ENCODE data around the gene KAT6B.
A peak's percentile ranks its signal among the peaks of the same experiment; 100 is the strongest.

The KAT6B gene

GRCh38 chr10:74982634-74982982 lies 156.2 kb downstream of the KAT6B start:
- no peak for TF ChIP-seq CTCF (conservative IDR thresholded peaks at IDR 0.05; ENCODE audit: low read depth, low read length)
- H3K79me2 ChIP-seq (ENCODE audit: insufficient read depth, low read depth): no peaks in the 10 kb centered on the region
- no peak overlapping the region for H3K9ac ChIP-seq
- H4K20me1 ChIP-seq (ENCODE audit: insufficient read depth): no peaks in the 10 kb centered on the region
- no peaks in the 10 kb centered on the region for H3K36me3 ChIP-seq (ENCODE audit: insufficient read depth)
- H3K4me2 ChIP-seq: no peak overlapping the region; the same call in 1 of the 2 replicates
- no peaks in the 10 kb centered on the region for H3K27me3 ChIP-seq (ENCODE audit: insufficient read depth, low read depth)
- H2AFZ ChIP-seq (ENCODE audit: low read depth): no peak overlapping the region
- H3K27ac ChIP-seq: peak overlapping the region; percentile 14; the same call in 1 of the 2 replicates
- peaks cover 61% of the 10 kb centered on the region for H3K4me1 ChIP-seq (ENCODE audit: low read depth, poor library complexity, severe bottlenecking)
- no peak overlapping the region for H3K4me3 ChIP-seq (IDR thresholded peaks at IDR 0.05; ENCODE audit: insufficient read depth, low read depth, low read length)

DNA sequence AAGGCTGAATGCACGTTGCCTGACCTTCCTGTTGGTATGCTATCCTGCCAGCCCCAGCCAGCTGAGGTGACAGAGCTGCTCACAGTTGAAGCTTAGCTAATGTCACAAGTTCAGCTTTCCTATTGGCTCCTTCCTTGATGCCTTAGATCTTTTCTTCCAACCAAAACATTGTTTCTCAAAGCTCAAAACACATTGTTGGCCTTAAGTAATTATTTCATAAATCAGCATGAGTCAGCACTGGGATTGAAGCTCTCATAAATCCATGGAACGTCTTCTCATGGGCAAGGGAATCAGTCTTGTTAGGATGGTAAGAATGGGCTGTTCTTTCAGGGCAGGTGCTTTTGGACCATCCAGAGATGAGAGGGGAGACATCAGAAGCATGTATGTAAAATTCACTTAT lies 157.0 kb downstream of the KAT6B start:
- H3K79me2 ChIP-seq (ENCODE audit: insufficient read depth, low read depth): no peaks in the 10 kb centered on the region
- H3K4me3 ChIP-seq (IDR thresholded peaks at IDR 0.05; ENCODE audit: insufficient read depth, low read depth, low read length): no peak overlapping the region
- no peak overlapping the region for H3K9ac ChIP-seq
- H2AFZ ChIP-seq (ENCODE audit: low read depth): no peak overlapping the region
- H3K27ac ChIP-seq: no peak overlapping the region
- TF ChIP-seq CTCF (conservative IDR thresholded peaks at IDR 0.05; ENCODE audit: low read depth, low read length): no peak
- no peak overlapping the region for H3K4me2 ChIP-seq
- no peaks in the 10 kb centered on the region for H4K20me1 ChIP-seq (ENCODE audit: insufficient read depth)
- peaks cover 61% of the 10 kb centered on the region for H3K4me1 ChIP-seq (ENCODE audit: low read depth, poor library complexity, severe bottlenecking)
- no peaks in the 10 kb centered on the region for H3K36me3 ChIP-seq (ENCODE audit: insufficient read depth)
- H3K27me3 ChIP-seq (ENCODE audit: insufficient read depth, low read depth): no peaks in the 10 kb centered on the region

DNA sequence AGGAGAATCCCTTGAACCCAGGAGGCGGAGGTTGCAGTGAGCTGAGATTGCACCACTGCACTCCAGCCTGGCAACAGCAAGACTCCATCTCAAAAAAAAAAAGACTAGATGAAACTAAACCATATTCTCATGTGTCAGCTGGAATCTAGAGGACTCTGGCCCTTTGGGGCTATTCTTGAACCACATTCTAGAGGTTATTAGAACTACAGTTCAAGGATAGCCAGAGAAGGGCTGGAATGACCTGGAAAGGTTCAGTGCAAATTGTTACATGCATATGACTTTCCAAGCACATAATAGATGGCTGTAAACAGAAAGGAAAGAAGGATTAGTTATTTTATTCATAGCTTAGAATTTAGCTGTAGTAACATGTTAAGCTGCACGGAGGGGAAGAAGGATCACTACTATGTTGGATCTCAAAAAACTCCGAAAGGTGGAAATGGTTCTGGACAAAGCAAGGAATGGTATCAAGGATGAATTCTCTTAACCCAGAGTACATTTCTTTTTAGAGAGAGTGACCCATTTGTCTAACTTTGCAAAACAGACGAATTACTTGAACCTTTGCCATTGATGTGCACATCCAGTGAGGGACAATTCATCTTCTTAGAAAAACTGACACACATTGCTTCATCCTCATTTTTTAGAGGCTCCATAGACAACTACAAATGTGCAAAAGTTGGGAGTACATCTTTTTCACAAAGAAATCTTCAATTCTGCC lies 161.1 kb downstream of the KAT6B start:
- peaks cover 52% of the 10 kb centered on the region for H3K4me1 ChIP-seq (ENCODE audit: low read depth, poor library complexity, severe bottlenecking)
- no peaks in the 10 kb centered on the region for H3K79me2 ChIP-seq (ENCODE audit: insufficient read depth, low read depth)
- no peaks in the 10 kb centered on the region for H3K27me3 ChIP-seq (ENCODE audit: insufficient read depth, low read depth)
- no peak overlapping the region for H2AFZ ChIP-seq (ENCODE audit: low read depth)
- no peak for TF ChIP-seq CTCF (conservative IDR thresholded peaks at IDR 0.05; ENCODE audit: low read depth, low read length)
- peak overlapping the region; percentile 91 for H3K4me2 ChIP-seq
- no peaks in the 10 kb centered on the region for H4K20me1 ChIP-seq (ENCODE audit: insufficient read depth)
- H3K36me3 ChIP-seq (ENCODE audit: insufficient read depth): no peaks in the 10 kb centered on the region
- H3K4me3 ChIP-seq (IDR thresholded peaks at IDR 0.05; ENCODE audit: insufficient read depth, low read depth, low read length): no peak overlapping the region
- H3K27ac ChIP-seq: peak overlapping the region; percentile 62
- peak overlapping the region; percentile 18; the same call in 1 of the 2 replicates for H3K9ac ChIP-seq

DNA sequence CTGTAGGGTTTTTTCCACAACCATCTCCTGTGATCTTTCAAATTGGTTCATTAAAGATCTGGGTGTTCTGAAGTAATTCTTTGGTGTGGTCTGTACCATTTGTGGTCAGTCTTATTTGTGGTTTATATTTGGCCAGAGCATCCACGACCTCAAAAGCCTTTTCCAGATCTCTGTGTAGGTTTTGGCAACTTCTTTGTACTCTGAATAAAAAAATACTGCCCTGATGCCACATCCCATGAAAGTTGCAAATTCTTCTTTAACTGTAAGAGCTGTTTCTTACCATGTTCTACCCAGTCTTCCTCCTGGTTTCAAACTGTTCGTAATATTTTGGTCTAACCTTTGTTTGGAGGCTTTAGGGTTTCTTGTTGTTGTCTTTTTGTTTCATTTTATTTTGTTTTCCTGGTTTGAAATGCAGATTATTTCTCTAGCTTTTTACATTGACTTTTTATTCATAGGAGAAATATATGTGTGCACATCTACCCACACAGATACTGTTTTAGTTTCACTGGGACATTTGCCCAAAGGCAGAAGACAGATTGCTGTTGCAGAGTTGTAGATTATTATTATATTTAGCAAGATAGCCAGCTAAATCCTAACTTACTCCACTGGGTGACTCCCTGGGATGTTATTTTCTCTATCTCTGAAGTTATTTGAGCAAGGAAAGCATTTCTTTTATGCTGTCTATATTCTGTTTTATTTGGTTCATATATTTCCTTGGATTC lies 161.8 kb downstream of the KAT6B start:
- H3K27me3 ChIP-seq (ENCODE audit: insufficient read depth, low read depth): no peaks in the 10 kb centered on the region
- no peak for TF ChIP-seq CTCF (conservative IDR thresholded peaks at IDR 0.05; ENCODE audit: low read depth, low read length)

More for the DNA sequence above, 161.8 kb downstream of the KAT6B start:
- H3K9ac ChIP-seq: peak overlapping the region; percentile 18; the same call in 1 of the 2 replicates
- H3K79me2 ChIP-seq (ENCODE audit: insufficient read depth, low read depth): no peaks in the 10 kb centered on the region
- peaks cover 48% of the 10 kb centered on the region for H3K4me1 ChIP-seq (ENCODE audit: low read depth, poor library complexity, severe bottlenecking)
- H3K4me3 ChIP-seq (IDR thresholded peaks at IDR 0.05; ENCODE audit: insufficient read depth, low read depth, low read length): no peak overlapping the region
- peak overlapping the region; percentile 91 for H3K4me2 ChIP-seq
- no peaks in the 10 kb centered on the region for H3K36me3 ChIP-seq (ENCODE audit: insufficient read depth)
- H4K20me1 ChIP-seq (ENCODE audit: insufficient read depth): no peaks in the 10 kb centered on the region
- H3K27ac ChIP-seq: peak overlapping the region; percentile 62
- H2AFZ ChIP-seq (ENCODE audit: low read depth): no peak overlapping the region

All from KMS-11 (cell line).